DMS79 (cell line): ENCODE results near the gene DERA.
"Not testable (repeated sequence)": the region's sequence is repeated elsewhere in the genome, so short reads cannot be mapped to it uniquely, and the experiment has no call there.

Experiments
- DNase-seq: peaks from one replicate; lab custom pipeline; 2025; lab: John Stamatoyannopoulos, UW

DERA gene

DNA sequence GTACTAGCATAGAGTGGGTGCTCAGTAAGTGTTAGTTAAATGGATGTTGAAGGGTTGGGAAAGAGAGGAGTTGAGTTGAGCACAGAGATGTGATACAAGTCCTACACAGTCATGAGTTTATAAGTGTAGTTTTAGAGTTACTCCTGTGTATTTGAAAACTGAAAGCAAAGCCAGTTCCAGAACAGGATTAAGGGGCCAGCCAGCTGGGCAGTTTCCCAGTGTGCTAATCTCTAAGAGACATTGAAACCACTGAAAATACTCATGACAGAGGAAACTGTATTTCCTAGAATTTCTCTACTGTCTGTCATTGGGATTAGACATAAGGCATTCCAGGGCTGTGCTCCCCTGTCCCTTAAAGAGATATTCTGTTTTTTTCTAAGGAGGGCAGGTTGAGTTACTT lies 101.0 kb downstream of the DERA start:
- DNase-seq: no peak

GRCh38 chr12:16013722-16014121 lies 102.6 kb downstream of the DERA start:
- not testable (repeated sequence) for DNase-seq

DNA sequence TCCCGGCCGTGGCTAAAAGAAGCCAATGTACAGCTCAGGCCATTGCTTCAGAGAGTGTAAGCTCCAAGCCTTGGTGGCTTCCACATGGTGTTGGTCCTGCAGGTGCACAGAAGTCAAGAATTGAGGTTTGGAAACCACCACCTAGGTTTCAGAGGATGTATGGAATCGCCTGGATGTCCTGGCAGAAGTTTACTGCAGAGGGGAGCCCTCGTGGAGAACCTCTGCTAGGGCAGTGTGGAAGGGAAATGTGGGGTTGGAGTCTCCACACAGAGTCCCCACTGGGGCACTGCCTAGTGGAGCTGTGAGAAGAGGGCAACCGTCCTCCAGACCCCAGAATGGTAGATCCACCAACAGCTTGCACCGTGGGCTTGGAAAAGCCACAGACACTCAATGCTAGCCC lies 103.3 kb downstream of the DERA start:
- not testable (repeated sequence) for DNase-seq

DNA sequence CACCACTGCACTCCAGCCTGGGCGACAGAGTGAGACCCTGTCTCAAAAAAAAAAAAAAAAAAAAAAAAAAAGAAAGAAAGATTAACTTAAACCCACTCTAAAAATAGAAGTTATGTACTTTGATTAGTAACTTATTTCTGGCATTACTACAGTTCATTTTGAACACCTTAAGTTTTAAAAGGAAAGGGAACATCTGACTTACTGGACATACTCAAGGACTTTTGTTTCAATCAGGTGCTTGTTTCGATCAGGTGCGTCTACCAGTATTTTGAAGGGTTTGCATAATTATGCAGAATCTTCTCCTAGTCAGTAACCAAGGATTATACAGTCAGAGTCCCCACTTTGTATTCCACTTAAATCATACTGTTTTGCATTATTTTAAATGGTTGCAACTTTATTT lies 105.6 kb downstream of the DERA start:
- DNase-seq: no peak

- no peak for DNase-seq
These were observed 107.2 kb downstream of the DERA start for GRCh38 chr12:16018306-16018705.

- DNase-seq: no peak
These were observed 108.0 kb downstream of the DERA start for GRCh38 chr12:16019136-16019535.

- DNase-seq: no peak
These were observed 108.9 kb downstream of the DERA start for GRCh38 chr12:16020031-16020430.

DNA sequence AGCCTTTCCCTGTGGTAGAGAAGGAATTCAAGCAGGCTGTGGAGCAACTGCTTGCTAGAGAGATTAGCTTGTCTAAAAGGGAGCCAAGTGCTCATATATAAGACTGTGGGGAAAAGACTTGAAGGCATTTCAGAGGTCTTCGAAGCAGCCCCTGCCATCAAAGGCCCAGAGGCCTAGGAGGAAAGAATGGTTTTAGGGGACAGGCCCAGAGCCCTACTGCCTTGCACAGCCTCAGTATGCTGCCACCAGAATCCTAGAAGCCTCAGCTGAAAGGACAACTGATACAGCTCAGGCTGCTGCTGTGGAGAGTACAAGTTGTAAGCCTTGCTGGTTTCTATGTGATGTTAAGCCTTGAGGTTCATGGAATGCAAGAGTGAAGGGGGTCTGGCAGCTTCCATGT lies 109.9 kb downstream of the DERA start:
- no peak for DNase-seq

DNA sequence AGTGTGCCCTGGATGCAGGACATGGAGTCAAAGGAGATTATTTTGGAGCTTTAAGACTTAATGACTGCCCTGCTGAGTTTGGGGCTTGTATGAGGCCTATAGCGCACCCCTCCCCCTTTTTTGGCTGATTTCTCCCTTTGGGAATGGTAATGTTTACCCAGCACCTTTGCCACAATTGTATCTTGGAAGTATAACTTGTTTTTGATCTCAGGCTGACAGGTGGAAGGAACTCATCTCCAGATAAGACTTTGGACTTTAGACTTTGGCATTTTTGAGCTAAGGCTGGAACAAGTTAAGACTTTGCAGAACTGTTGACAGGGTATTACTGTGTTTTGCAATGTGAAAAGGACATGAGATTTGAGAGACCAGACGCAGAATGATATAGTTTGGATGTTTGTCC lies 110.5 kb downstream of the DERA start:
- no peak for DNase-seq

- no peak for DNase-seq
These were observed 115.9 kb downstream of the DERA start for GRCh38 chr12:16027002-16027401.

GRCh38 chr12:16030744-16031143 lies 119.6 kb downstream of the DERA start:
- no peak for DNase-seq

DNA sequence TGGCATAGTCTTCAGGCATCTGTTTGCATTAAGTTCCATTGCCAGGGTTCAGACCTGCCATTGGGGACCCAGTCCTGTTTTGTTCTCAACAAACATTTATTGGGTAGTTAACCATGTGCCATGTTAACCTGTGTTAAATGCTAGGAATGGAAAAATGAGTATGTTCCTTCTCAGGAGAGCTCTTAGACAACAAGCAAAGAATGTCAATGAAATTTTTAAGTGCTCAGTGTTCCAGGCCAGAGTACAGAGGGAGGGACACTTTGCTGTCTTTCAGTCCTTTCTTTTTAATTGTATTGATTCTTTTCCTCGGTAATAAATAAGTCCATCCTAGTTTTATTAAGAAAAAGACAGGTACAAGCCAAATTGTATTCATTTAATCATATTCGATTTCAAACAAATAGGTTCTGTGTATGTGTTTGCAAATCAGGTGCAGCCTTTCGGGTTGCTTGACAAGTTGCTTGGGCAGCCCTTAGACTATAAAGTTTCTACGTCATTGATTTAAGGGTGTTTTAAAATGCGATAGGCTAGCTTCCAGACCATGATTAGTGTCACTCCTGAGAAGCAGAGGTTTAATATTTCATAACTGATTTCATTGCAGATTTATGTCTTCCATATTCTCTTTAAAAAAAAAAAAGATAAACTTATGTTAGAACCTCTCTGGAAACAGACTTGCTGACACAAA lies 123.1 kb downstream of the DERA start:
- DNase-seq: no peak

DNA sequence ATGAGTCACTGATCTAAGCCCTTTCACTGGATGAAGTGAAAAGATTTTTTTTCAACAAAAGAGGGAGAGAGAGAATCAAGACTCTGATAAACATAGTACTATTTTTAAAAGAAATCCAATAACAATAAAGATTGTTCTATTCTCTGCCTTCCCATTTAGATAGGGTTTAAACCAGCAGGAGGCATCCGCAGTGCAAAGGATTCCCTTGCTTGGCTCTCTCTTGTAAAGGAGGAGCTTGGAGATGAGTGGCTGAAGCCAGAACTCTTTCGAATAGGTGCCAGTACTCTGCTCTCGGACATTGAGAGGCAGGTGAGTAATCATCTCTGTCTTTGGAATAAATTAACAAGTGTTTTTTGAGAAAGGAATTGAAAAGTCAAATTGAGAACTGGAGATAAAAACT lies 124.9 kb downstream of the DERA start:
- no peak for DNase-seq

DNA sequence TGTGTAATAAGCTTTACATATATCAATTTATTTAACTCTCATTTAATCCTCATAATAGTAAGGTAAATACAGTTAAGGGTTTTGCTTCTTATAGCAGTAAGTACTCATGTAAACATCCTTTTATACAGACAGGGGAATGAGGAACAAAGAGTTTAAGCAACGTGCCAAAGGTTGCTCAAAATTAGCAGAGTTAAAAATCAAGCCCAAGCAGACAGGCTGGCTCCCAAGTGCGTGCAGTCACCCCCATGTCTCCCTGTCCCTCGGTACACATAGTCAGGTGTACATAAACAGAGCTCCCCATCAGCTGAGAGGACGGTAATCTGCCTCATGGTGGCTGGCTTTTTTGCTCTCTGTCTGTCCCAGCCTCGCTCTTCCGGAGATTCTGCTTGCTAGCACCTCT lies 126.4 kb downstream of the DERA start:
- no peak for DNase-seq

GRCh38 chr12:16043480-16043879 lies 132.3 kb downstream of the DERA start:
- no peak for DNase-seq

- no peak for DNase-seq
These were observed 135.1 kb downstream of the DERA start for GRCh38 chr12:16046266-16046665.

GRCh38 chr12:16048511-16048910 lies 137.4 kb downstream of the DERA start:
- DNase-seq: no peak

- DNase-seq: no peak
These were observed 145.8 kb downstream of the DERA start for GRCh38 chr12:16056910-16057309.

DNA sequence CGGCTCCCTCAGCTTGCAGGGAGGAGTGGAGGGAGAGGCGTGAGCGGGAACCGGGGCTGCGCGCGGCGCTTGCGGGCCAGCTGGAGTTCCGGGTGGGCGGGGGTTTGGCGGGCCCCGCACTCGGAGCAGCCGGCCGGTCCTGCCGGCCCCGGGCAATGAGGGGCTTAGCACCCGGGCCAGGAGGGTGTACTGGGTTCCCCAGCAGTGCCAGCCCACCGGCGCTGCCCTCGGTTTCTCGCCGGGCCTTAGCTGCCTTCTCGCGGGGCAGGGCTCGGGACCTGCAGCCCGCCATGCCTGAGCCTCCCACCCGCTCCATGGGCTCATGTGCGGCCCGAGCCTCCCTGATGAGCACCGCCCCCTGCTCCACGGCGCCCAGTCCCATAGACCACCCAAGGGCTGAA lies 146.2 kb downstream of the DERA start:
- DNase-seq: not testable (repeated sequence)

- DNase-seq: no peak
These were observed 151.5 kb downstream of the DERA start for GRCh38 chr12:16062611-16063010.

GRCh38 chr12:16063726-16064125 lies 152.6 kb downstream of the DERA start:
- no peak for DNase-seq

GRCh38 chr12:16070113-16070512 lies 159.0 kb downstream of the DERA start:
- DNase-seq: no peak

GRCh38 chr12:16072678-16073077 lies 161.5 kb downstream of the DERA start:
- DNase-seq: no peak

- DNase-seq: no peak
These were observed 163.8 kb downstream of the DERA start for GRCh38 chr12:16074894-16075293.

GRCh38 chr12:16075887-16076286 lies 164.8 kb downstream of the DERA start:
- no peak for DNase-seq
